Measurements from ENCODE around the gene EVX2.

Gene EVX2

GRCh38 chr2:176093898-176094249 lies 10.1 kb upstream of the EVX2 start:
- no peak for DNase-seq (ENCODE audit: low read depth)
- TF ChIP-seq, protein P1, sequence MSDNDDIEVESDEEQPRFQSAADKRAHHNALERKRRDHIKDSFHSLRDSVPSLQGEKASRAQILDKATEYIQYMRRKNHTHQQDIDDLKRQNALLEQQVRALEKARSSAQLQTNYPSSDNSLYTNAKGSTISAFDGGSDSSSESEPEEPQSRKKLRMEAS (IDR thresholded peaks at IDR 0.05; ENCODE audit: low read depth, low read length): no peak; the same call in 1 of the 2 replicates
- no peak for TF ChIP-seq POLR2A (IDR thresholded peaks at IDR 0.05; ENCODE audit: extremely low read depth, insufficient read length)
- no peak for TF ChIP-seq CTCF (IDR thresholded peaks at IDR 0.05; ENCODE audit: low read depth, low read length)
- no peak; the same call in 1 of the 2 replicates for TF ChIP-seq MYC (IDR thresholded peaks at IDR 0.05; ENCODE audit: low read depth, low read length)
- peak overlapping the region; percentile 86 for H3K4me3 ChIP-seq (ENCODE audit: low read depth, low read length)

DNA sequence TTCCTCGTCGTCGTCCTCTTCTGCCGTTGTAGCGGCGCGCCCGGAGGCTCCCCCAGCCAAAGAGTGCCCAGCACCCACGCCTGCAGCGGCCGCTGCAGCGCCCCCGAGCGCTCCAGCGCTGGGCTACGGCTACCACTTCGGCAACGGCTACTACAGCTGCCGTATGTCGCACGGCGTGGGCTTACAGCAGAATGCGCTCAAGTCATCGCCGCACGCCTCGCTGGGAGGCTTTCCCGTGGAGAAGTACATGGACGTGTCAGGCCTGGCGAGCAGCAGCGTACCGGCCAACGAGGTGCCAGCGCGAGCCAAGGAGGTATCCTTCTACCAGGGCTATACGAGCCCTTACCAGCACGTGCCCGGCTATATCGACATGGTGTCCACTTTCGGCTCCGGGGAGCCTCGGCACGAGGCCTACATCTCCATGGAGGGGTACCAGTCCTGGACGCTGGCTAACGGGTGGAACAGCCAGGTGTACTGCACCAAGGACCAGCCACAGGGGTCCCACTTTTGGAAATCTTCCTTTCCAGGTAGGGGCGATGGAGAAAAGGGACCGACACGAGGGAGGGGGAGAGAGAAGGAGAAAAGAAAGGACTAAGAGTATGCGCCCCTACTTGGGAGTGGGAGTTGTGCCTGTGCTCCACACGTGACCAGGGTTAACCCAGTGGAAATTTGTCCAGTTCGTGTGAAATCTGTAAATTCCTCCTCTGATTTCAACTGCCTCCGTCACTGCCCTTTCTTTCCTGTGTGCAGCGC lies 9.6 kb upstream of the EVX2 start:
- H3K4me3 ChIP-seq (ENCODE audit: low read depth, low read length): peak overlapping the region; percentile 86
- TF ChIP-seq, protein P1 (IDR thresholded peaks at IDR 0.05; ENCODE audit: low read depth, low read length): peak; percentile 65
- TF ChIP-seq MYC (IDR thresholded peaks at IDR 0.05; ENCODE audit: low read depth, low read length): peak; percentile 67
- TF ChIP-seq CTCF (IDR thresholded peaks at IDR 0.05; ENCODE audit: low read depth, low read length): peak; percentile 42
- TF ChIP-seq POLR2A (IDR thresholded peaks at IDR 0.05; ENCODE audit: extremely low read depth, insufficient read length): no peak
- DNase-seq (ENCODE audit: low read depth): peak; percentile 87

DNA sequence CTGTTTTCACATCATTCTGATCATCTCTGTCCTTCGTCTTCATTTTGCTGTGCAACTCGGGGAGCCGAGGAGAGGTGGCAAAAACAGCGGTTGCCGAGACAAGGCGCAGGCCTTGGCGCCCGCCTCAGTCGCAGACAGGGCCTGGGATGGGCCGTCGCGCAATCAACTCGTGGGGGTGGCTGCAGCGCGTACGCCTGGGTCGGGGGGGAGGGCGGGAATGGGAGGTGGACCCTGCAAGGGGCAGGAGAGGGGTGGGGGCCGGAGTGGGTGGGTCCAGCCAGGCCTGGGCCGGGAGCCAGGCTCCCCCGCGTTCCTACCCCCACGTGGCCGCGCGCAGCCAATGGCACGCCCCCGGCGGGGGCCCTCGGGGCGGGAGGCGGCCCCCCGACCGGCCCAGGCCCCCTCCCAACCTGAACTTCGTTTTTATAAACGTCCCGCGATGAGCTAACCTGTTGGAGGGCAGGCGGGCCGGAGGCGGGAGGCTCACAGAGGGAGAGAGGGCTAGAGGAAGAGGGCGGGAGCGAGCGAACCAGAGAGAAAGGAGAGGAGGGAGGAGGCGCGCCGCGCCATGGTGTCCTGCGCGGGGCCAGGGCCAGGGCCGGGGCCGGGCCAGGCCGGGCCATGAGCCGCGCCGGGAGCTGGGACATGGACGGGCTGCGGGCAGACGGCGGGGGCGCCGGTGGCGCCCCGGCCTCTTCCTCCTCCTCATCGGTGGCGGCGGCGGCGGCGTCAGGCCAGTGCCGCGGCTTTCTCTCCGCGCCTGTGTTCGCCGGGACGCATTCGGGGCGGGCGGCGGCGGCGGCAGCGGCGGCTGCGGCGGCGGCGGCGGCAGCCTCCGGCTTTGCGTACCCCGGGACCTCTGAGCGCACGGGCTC lies 8.7 kb upstream of the EVX2 start, which contains the start of gene HOXD13:
Gene HOXD13, plus strand, starts transcription at position 452 of the 875 bp plus-strand sequence. Its CDS starts 170 bp downstream, at position 622.
- peak within 1 kb of the TSS; percentile 86 for H3K4me3 ChIP-seq (ENCODE audit: low read depth, low read length)

GRCh38 chr2:176091329-176092258 lies 7.8 kb upstream of the EVX2 start:
- no peak overlapping the region for H3K4me3 ChIP-seq (ENCODE audit: low read depth, low read length)
- TF ChIP-seq, protein P1 (IDR thresholded peaks at IDR 0.05; ENCODE audit: low read depth, low read length): no peak
- TF ChIP-seq CTCF (IDR thresholded peaks at IDR 0.05; ENCODE audit: low read depth, low read length) (no peak), MYC (IDR thresholded peaks at IDR 0.05; ENCODE audit: low read depth, low read length) (no peak), POLR2A (IDR thresholded peaks at IDR 0.05; ENCODE audit: extremely low read depth, insufficient read length) (no peak)
- no peak for DNase-seq (ENCODE audit: low read depth)

More for the DNA sequence above, 8.7 kb upstream of the EVX2 start, which contains the start of gene HOXD13:
- DNase-seq (ENCODE audit: low read depth): peak; percentile 82
- TF ChIP-seq MYC (IDR thresholded peaks at IDR 0.05; ENCODE audit: low read depth, low read length) (peak; percentile 48; the same call in 1 of the 2 replicates), POLR2A (IDR thresholded peaks at IDR 0.05; ENCODE audit: extremely low read depth, insufficient read length) (peak; percentile 85), CTCF (IDR thresholded peaks at IDR 0.05; ENCODE audit: low read depth, low read length) (no peak)
- TF ChIP-seq, protein P1 (IDR thresholded peaks at IDR 0.05; ENCODE audit: low read depth, low read length): peak; percentile 59

- DNase-seq (ENCODE audit: low read depth): no peak
- TF ChIP-seq MYC (IDR thresholded peaks at IDR 0.05; ENCODE audit: low read depth, low read length): no peak
- TF ChIP-seq POLR2A (IDR thresholded peaks at IDR 0.05; ENCODE audit: extremely low read depth, insufficient read length): no peak
- no peak for TF ChIP-seq CTCF (IDR thresholded peaks at IDR 0.05; ENCODE audit: low read depth, low read length)
- TF ChIP-seq, protein P1 (IDR thresholded peaks at IDR 0.05; ENCODE audit: low read depth, low read length): no peak
- no peak overlapping the region for H3K4me3 ChIP-seq (ENCODE audit: low read depth, low read length)
These were observed 7.1 kb upstream of the EVX2 start for GRCh38 chr2:176090862-176091261.
